Kidney epithelial cell (primary cell): ENCODE data around the gene CPLANE2. TPM values are rescaled to one million over a fixed set of nuclear protein-coding genes. Genes with fewer than 3 reads are reported as not detected.

Experiments used
- DNase-seq: peaks from one replicate; pipeline ENCODE4 v3.0.0-alpha.2; 2010; ENCODE audit warnings: low read depth
- H3K27me3 ChIP-seq: 2 replicates; pipeline ENCODE4 v1.6.0; 2011; ENCODE audit warnings: low read length; ENCODE audit not compliant: control insufficient read depth, insufficient read depth
- H3K36me3 ChIP-seq: 2 replicates; pipeline ENCODE4 v1.5.1; 2011; ENCODE audit warnings: low read length; ENCODE audit not compliant: control insufficient read depth, insufficient read depth
- H3K4me3 ChIP-seq: 2 replicates; pipeline ENCODE4 v1.5.1; 2011; ENCODE audit warnings: low read depth, mild to moderate bottlenecking, control low read depth, low read length
- total RNA-seq: library from RNA; depleted of rRNA; stranded (reverse); fragments of >200 nt; gene quantifications from 2 replicates; pipeline ENCODE4 v1.2.3, GENCODE V29; 2015
- TF ChIP-seq, protein P1 (sequence below): IDR thresholded peaks from 2 replicates; pipeline ENCODE4 v1.5.1; 2011; ENCODE audit warnings: mild to moderate bottlenecking, moderate library complexity, low read length, control low read depth, inconsistent platforms; ENCODE audit not compliant: insufficient read depth, poor library complexity, severe bottlenecking

Gene CPLANE2
- total RNA-seq, 1 donor from 2014 or later: 3.5 TPM

DNA sequence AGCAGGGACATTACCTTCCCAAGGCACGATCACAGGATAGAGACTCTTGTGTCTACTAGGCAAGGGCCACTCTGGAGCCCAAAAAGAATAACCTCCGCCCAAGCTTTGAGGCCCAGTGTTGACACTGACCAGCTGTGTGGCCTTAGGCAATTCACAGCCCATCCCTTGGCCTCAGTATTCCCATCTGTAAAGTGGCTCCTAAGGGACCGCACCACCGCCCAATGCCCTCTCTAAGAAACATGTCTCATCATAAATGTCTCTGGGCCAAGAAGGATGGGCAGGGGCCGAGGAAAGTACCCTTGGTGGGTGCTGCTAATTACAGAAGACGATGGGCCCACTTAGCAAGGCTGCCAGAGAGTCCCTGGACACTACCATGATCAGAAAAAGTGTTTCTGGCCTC lies 25.2 kb downstream of the CPLANE2 start:
- TF ChIP-seq, protein P1, sequence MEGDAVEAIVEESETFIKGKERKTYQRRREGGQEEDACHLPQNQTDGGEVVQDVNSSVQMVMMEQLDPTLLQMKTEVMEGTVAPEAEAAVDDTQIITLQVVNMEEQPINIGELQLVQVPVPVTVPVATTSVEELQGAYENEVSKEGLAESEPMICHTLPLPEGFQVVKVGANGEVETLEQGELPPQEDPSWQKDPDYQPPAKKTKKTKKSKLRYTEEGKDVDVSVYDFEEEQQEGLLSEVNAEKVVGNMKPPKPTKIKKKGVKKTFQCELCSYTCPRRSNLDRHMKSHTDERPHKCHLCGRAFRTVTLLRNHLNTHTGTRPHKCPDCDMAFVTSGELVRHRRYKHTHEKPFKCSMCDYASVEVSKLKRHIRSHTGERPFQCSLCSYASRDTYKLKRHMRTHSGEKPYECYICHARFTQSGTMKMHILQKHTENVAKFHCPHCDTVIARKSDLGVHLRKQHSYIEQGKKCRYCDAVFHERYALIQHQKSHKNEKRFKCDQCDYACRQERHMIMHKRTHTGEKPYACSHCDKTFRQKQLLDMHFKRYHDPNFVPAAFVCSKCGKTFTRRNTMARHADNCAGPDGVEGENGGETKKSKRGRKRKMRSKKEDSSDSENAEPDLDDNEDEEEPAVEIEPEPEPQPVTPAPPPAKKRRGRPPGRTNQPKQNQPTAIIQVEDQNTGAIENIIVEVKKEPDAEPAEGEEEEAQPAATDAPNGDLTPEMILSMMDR: no peak
- no peaks in the 10 kb centered on the region for H3K27me3 ChIP-seq
- DNase-seq: no peak
- H3K36me3 ChIP-seq: no peaks in the 10 kb centered on the region
- H3K4me3 ChIP-seq: no peak overlapping the region

DNA sequence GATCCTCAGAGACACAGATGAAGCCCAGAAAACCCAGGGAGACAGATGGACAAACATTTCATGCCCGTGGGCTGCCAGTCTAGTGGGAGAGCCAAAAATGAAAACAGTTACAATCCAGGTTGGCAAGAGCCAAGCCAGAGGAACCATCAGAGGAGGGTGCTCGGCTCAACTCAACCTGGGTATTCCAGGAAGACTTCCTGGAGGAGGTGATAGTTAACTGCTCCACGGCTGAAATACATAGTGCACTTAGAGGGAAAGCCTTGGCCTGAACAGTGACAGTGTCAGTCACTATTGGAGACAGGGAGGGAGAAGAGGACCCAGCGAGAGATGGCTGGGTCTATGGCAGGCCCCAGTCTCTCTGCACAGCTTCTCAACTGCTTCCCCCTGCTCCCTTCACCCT lies 26.4 kb downstream of the CPLANE2 start:
- no peak for DNase-seq
- no peaks in the 10 kb centered on the region for H3K27me3 ChIP-seq
- H3K4me3 ChIP-seq: no peak overlapping the region
- TF ChIP-seq, protein P1: no peak
- no peaks in the 10 kb centered on the region for H3K36me3 ChIP-seq

DNA sequence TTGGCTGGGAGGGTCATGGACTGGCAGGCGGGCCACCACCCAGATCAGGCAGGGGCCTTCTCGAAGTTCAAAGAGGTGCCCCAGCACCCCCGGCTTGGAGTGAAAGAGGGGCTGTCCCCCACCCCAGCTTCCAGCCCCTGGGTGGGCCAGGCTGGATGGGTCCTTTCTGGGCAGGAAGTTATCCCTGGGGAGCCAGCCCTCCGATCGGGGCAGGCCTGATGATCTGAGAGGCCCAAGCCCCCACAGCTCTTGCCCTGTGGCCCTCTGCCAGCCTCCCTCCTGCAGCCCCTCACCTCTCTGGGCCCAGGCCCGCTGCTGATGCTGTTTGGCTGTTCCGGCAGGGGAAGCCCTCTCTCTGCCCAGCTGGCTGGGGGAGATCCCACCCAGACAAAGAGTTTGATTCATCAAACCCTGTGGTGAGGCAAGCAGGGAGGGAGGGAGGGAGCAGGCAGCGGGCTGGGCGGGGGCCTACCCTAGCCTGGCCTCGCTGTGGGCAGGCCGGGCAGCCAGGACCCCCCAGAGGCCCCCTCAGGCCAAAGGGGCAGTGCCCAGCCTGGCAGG lies 27.1 kb downstream of the CPLANE2 start:
- Histone ChIP-seq H3K4me3 (no peak overlapping the region), H3K27me3 (no peaks in the 10 kb centered on the region)
- TF ChIP-seq, protein P1: no peak

DNA sequence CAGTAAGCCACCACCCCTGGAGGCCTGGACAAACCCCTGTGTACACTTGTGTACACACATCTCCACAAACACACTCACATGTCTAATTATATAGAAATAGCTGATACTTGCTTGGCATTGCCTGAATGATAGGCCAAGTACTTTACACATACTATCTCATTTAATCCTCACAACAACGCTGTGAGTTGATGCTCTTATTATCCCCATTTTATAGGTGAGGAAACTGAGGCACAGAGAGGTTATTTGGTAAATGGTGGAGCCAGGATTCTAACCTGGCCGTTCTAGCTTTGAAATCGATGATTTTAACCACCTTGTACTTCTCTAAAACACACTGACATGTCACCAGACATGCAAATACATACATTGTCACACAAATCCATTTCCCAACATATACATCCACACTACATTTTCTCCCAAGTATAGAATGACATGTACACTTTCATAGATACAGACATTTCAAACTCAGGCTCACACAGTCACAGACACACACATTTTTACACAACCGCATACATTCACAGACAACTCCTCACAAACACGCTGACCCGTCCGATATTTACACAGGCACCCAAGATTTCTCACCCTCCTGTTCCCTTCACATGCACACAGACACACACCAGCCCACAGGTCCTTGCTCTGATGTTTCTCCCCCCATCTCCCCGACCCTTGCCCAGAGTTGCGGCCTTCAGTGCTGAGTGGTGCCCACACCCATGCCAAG lies 27.7 kb downstream of the CPLANE2 start:
- Histone ChIP-seq H3K36me3 (no peaks in the 10 kb centered on the region), H3K27me3 (no peaks in the 10 kb centered on the region), H3K4me3 (no peak overlapping the region)
- DNase-seq: no peak
- TF ChIP-seq, protein P1: no peak

More for the DNA sequence above, 27.1 kb downstream of the CPLANE2 start:
- DNase-seq: no peak
- no peaks in the 10 kb centered on the region for H3K36me3 ChIP-seq

DNA sequence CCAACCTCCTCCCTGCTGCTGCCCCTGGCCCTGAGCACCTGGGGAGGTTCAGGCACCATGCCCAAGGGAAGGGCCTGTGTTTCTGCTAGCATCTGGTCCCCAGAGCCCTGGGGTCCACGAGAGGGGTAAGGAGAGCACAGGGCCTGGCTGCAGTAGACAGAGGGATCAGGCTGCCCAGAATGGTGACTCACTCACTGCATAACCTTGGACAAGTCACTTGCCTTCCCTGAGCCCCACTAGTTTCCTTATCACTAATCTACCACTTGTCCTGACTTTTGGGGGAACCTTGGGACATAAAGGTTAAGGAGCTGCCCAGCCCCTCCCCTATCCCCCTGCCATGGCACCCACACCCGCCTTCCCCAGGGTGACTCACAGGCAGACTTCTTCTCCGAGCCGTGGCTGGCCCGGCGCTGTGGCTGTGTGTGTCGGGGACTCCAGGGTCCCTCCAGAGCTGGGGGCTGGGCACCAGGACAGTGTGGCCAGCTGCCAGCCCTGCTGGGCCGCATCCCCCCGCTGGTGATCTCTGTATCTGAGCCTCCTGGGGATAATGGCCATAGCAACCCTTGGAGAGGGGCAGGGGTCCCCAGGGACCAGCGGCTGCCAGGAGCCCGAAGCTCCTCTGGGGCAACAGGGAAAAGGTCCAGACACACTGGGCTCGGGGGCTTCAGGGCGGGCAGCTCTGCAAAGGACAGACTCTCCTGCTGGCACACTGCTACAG lies 28.6 kb downstream of the CPLANE2 start:
- no peak for DNase-seq
- Histone ChIP-seq H3K36me3 (no peaks in the 10 kb centered on the region), H3K27me3 (no peaks in the 10 kb centered on the region), H3K4me3 (no peak overlapping the region)
- TF ChIP-seq, protein P1: no peak
